Measurements from ENCODE around the gene PLIN3. TPM values are rescaled to one million over a fixed set of nuclear protein-coding genes. Genes with fewer than 3 reads are reported as not detected.

Gene PLIN3
- total and polyA plus RNA-seq, 2 of the 8 experiments (the other 6 are each of a cell fraction or from before 2014, with no cell fraction given): 60.7 to 61.5 TPM

- H3K79me1 ChIP-seq (ENCODE audit: low read depth, low read length): peaks cover 3% of the 10 kb centered on the region; the same call in 1 of the 2 replicates
- H3K14ac ChIP-seq (ENCODE audit: insufficient read length): no peak overlapping the region
- DNase-seq (ENCODE audit: low read depth in 1 of 2, low spot score in 2 of 2) (no peak), FAIRE-seq (no peak)
- H3K27me3 ChIP-seq (replicated peaks in 1 of 4; ENCODE audit: control insufficient read depth in 3 of 4, extremely low read depth in 1 of 4, insufficient read depth in 3 of 4, low read length in 3 of 4): no peaks in the 10 kb centered on the region
- no peak overlapping the region for H4K8ac ChIP-seq (ENCODE audit: extremely low read depth, insufficient read depth, low read length)
- no peak overlapping the region for H4K91ac ChIP-seq (replicated peaks; ENCODE audit: insufficient read length, low read length)
- no peak overlapping the region for H3K56ac ChIP-seq (replicated peaks; ENCODE audit: insufficient read length, low read depth, low read length)
- no peak overlapping the region for H3K4ac ChIP-seq (replicated peaks; ENCODE audit: insufficient read length, low read depth, low read length)
- no peak overlapping the region for H3K9ac ChIP-seq (replicated peaks in 1 of 4; ENCODE audit: extremely low read depth in 1 of 4, low read depth in 3 of 4, low read length in 3 of 4)
- no peak overlapping the region for H3K27ac ChIP-seq (ENCODE audit: low read depth, low read length)
- no peaks in the 10 kb centered on the region for H3K36me3 ChIP-seq (ENCODE audit: control insufficient read depth in 2 of 4, insufficient read depth in 4 of 4, low read length in 3 of 4)
- CTCF ChIA-PET (ENCODE audit: partially characterized antibody): interaction anchor here (0.6 to 5.1 kb wide), 9 partner anchors 15 to 300 kb away, joined by 3 to 44 read pairs (median 6); no protein-coding TSS in a partner anchor
- no peak overlapping the region for H2BK15ac ChIP-seq (ENCODE audit: low read length)
- no peak overlapping the region for H2AK5ac ChIP-seq (ENCODE audit: low read depth, low read length)
- no peaks in the 10 kb centered on the region for H3K9me3 ChIP-seq (ENCODE audit: insufficient read depth in 2 of 2, low read depth in 1 of 2, low read length in 1 of 2)
- H3K4me3 ChIP-seq (ENCODE audit: extremely low read depth in 1 of 4, insufficient read depth in 2 of 4, low read depth in 3 of 4, low read length in 4 of 4): no peak overlapping the region
- no peak overlapping the region for H3K23ac ChIP-seq (ENCODE audit: insufficient read length)
- no peak overlapping the region for H3K18ac ChIP-seq (ENCODE audit: extremely low read depth, low read length)
- no peaks in the 10 kb centered on the region; the same call in 1 of the 2 replicates for H3K23me2 ChIP-seq (ENCODE audit: low read depth, low read length)
- 0 out of 4 replicates have a peak overlapping the region, but pooled peaks of 1 of the 2 experiments have one; percentile 21 for H3K4me2 ChIP-seq (ENCODE audit: insufficient read depth in 1 of 2, low read depth in 2 of 2, low read length in 2 of 2)
- H2BK12ac ChIP-seq (ENCODE audit: low read depth, low read length): no peak overlapping the region
- H3K79me2 ChIP-seq (ENCODE audit: control insufficient read depth in 1 of 2, insufficient read depth in 2 of 2, low read length in 2 of 2): peaks cover 0 to 6% of the 10 kb centered on the region in 2 experiments; a peak in 2 of 4 replicates
- WGBS, 2 experiments (ENCODE audit: extremely low coverage in 1 of 2, insufficient coverage in 1 of 2, insufficient read length in 1 of 2, insufficient replicate concordance in 2 of 2, low coverage in 1 of 2, low lambda C conversion rate in 2 of 2, missing lambda C conversion rate in 1 of 2): 85% methylated on average over 10 of the region's 10 CpGs; no CpG with 5 or more reads in 1 of the 2 experiments
- H3K4me1 ChIP-seq (replicated peaks in 1 of 4; ENCODE audit: control insufficient read depth in 3 of 4, insufficient read depth in 4 of 4, low read length in 3 of 4): peaks cover 0 to 5% (median 2%) of the 10 kb centered on the region in 4 experiments; a peak in 3 of 7 replicates
- H4K20me1 ChIP-seq (replicated peaks in 1 of 2; ENCODE audit: control insufficient read depth in 1 of 2, insufficient read depth in 2 of 2, low read length in 2 of 2): peaks cover 0 to 7% of the 10 kb centered on the region in 2 experiments
- no peak overlapping the region for H4K5ac ChIP-seq (ENCODE audit: insufficient read length, low read depth, low read length)
- H2AFZ ChIP-seq (ENCODE audit: low read length): no peak overlapping the region
- no peak overlapping the region for H2BK5ac ChIP-seq (ENCODE audit: low read depth, low read length)
- no peak for TF ChIP-seq TAF1 (IDR thresholded peaks at IDR 0.05; ENCODE audit: low read depth, low read length)
- no peak for TF ChIP-seq TEAD4 (IDR thresholded peaks at IDR 0.05; ENCODE audit: low read depth, low read length)
- TF ChIP-seq BACH1 (IDR thresholded peaks at IDR 0.05; ENCODE audit: low read length): no peak
- TF ChIP-seq POU5F1 (IDR thresholded peaks at IDR 0.05; ENCODE audit: low read depth, low read length): no peak
- no peak for TF ChIP-seq MAFK (IDR thresholded peaks at IDR 0.05; ENCODE audit: low read depth, low read length)
- TF ChIP-seq EGR1 (IDR thresholded peaks at IDR 0.05; ENCODE audit: borderline replicate concordance, low read depth, low read length): no peak
- TF ChIP-seq HDAC2 (IDR thresholded peaks at IDR 0.05; ENCODE audit: borderline replicate concordance in 1 of 2, low read depth in 2 of 2, low read length in 2 of 2): no peak
- no peak for TF ChIP-seq FOSL1 (IDR thresholded peaks at IDR 0.05; ENCODE audit: insufficient read depth, low read depth, low read length)
- no peak for TF ChIP-seq YY1 (IDR thresholded peaks at IDR 0.05; ENCODE audit: low read depth, low read length)
- POLR2A ChIA-PET (ENCODE audit: partially characterized antibody): interaction anchor here (0.5 to 1.4 kb wide), 4 partner anchors 25 to 118 kb away, joined by 3 to 5 read pairs (median 4); no protein-coding TSS in a partner anchor
- H2BK20ac ChIP-seq (ENCODE audit: low read length): no peak overlapping the region
- H2BK120ac ChIP-seq (replicated peaks; ENCODE audit: low read depth, low read length): no peak overlapping the region
Measured at GRCh38 chr19:4868286-4868834, 893 bp upstream of the PLIN3 start.
